Nephron progenitor cell (in vitro differentiated cells): ENCODE results near the gene NLRC5.

Experiments used
- DNase-seq: peaks from one replicate; pipeline ENCODE4 v3.0.0; 2021
- H3K27ac Mint-ChIP-seq: 2 replicates; pipeline ENCODE4 v1.8.0; 2021; ENCODE audit warnings: mild to moderate bottlenecking, moderate library complexity, mixed read lengths
- H3K27me3 Mint-ChIP-seq: 2 replicates; pipeline ENCODE4 v1.8.0; 2021; ENCODE audit warnings: mild to moderate bottlenecking, low read depth, mixed read lengths; ENCODE audit not compliant: poor library complexity
- H3K36me3 Mint-ChIP-seq: 2 replicates; pipeline ENCODE4 v1.8.0; 2021; ENCODE audit warnings: low read depth, mixed read lengths
- H3K4me1 Mint-ChIP-seq: 2 replicates; pipeline ENCODE4 v1.8.0; 2021; ENCODE audit warnings: mixed read lengths
- H3K4me3 Mint-ChIP-seq: 2 replicates; pipeline ENCODE4 v1.8.0; 2021; ENCODE audit warnings: mild to moderate bottlenecking, moderate library complexity, mixed read lengths
- H3K9me3 Mint-ChIP-seq: 2 replicates; pipeline ENCODE4 v1.8.0; 2021; ENCODE audit warnings: mild to moderate bottlenecking, moderate library complexity, mixed read lengths
- TF ChIP-seq, protein P1 (sequence below): fragments of 200-600 bp; sonication (generic); IDR thresholded peaks from 2 replicates; pipeline ENCODE4 v1.5.0; 2021; ENCODE audit warnings: antibody characterized with exemption

The NLRC5 gene

DNA sequence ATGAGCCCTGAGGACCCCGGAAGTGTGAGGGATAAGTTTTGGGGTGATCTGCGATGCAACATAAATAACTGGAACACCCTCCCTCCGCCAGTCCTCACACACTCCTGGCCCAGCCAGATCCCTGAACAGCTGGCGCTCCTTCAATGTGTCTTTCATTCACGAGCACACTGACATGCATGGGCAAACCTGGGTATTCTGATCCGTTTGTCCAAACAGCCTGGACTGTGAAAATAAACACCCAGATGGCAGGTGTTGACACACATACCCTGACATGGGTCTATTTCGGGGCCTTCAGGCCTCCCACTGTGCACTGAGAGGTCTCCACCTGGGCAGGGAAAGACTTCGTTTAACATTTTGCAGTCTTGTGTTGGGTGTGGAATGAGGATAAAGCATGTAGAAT lies 100.0 kb downstream of the NLRC5 start:
- peaks cover 40% of the 10 kb centered on the region for H3K27me3 Mint-ChIP-seq
- H3K4me3 Mint-ChIP-seq = no peak overlapping the region

DNA sequence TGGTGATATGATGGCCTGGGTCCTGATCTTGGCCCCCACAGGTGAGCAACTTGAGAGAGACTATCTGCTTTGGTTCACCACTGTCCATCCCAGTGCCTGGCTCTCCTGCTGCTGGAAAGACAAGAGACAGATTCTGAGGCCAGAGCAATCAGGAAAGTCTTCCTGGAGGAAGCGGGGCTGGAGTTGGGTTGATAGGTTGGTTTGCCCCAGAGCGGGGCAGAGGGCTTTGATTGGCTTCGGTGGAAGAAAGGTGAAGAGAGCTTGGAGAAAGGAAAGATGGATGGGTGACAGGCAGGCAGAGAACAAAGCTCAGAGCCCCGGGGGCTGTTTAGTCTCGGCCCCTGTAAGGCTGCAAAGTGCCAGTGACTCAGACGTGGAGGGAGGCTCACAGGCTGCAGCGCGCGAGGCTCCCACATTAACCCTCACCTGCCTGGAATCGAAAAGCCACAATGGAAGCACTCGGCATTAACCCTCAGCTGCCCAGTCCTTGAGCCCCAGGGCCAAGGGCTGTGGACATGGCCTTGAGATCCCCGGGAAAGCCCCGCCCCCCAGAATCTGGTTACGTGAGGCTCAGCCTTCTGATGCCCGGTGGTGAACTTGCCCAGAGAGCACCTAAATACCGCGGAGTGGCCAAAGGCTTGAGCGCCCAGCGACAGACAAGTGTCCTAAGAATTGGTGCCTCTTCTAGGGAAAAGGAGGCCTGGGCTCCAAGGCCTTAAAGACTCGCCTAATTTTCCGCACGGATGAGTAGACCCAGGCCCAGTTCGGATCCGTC lies 102.0 kb downstream of the NLRC5 start:
- Mint-ChIP-seq H3K27me3 (peaks cover 39% of the 10 kb centered on the region), H3K27ac (no peak overlapping the region)

More for the DNA sequence above, 100.0 kb downstream of the NLRC5 start:
- no peak for DNase-seq
- H3K36me3 Mint-ChIP-seq = no peaks in the 10 kb centered on the region
- H3K9me3 Mint-ChIP-seq = no peaks in the 10 kb centered on the region
- H3K27ac Mint-ChIP-seq = no peak overlapping the region
- peaks cover 26% of the 10 kb centered on the region for H3K4me1 Mint-ChIP-seq
- TF ChIP-seq, protein P1, sequence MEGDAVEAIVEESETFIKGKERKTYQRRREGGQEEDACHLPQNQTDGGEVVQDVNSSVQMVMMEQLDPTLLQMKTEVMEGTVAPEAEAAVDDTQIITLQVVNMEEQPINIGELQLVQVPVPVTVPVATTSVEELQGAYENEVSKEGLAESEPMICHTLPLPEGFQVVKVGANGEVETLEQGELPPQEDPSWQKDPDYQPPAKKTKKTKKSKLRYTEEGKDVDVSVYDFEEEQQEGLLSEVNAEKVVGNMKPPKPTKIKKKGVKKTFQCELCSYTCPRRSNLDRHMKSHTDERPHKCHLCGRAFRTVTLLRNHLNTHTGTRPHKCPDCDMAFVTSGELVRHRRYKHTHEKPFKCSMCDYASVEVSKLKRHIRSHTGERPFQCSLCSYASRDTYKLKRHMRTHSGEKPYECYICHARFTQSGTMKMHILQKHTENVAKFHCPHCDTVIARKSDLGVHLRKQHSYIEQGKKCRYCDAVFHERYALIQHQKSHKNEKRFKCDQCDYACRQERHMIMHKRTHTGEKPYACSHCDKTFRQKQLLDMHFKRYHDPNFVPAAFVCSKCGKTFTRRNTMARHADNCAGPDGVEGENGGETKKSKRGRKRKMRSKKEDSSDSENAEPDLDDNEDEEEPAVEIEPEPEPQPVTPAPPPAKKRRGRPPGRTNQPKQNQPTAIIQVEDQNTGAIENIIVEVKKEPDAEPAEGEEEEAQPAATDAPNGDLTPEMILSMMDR = no peak

DNA sequence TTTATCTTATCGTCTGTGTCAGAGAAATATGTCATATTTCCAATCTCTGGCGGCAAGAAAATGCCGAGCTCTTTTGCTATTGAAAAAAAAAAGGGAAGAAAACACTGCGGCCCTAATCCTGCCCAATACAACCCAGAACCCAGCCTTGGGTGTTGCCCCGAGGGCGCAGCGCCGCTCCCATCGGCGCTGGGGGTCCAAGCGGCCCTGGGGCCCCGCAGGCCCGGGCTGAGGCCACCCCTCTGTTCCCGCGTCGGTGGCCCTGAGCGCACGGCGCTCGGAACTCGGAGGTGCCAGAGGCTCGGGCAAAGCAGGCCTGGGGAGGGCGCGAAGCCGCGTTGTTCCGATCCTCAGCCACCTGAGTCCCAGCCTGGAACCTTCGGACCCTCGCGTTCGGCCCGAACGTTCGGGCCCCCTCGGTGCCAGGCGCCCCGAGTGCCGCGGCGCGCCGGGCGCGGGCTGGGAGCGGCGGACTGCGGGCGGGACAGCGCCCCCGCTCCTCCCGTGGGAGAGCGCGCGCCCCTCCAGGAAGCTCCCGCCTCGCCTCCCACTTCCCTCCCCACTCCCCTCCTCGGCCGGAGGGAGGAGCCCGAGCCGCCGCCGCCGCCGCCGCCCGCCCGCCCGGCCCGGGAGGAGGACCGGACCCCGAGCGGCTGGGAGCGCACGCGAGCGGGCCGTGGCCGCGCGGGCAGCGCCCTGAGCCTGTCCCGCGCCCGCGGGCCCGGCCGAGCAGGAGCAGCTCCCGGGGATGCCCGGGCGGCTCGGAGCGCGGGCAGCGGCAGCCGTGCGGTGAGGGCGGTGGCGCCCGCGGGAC lies 102.8 kb downstream of the NLRC5 start, which contains the start of gene CPNE2:
CPNE2 (plus strand) TSS at position 609 of the 811 bp plus-strand sequence. CDS start 18,160 bp downstream, outside the sequence.
- Mint-ChIP-seq H3K9me3 (no peaks in the 10 kb centered on the region), H3K4me3 (peak within 1 kb of the TSS; percentile 86), H3K36me3 (no peaks in the 10 kb centered on the region), H3K27me3 (peaks cover 34% of the 10 kb centered on the region), H3K4me1 (peaks cover 29% of the 10 kb centered on the region), H3K27ac (no peak within 1 kb of the TSS)
- TF ChIP-seq, protein P1 = no peak
- peak; percentile 78 for DNase-seq

More for the DNA sequence above, 102.0 kb downstream of the NLRC5 start:
- no peaks in the 10 kb centered on the region for H3K36me3 Mint-ChIP-seq
- TF ChIP-seq, protein P1 = no peak
- peaks cover 29% of the 10 kb centered on the region for H3K4me1 Mint-ChIP-seq
- H3K9me3 Mint-ChIP-seq = no peaks in the 10 kb centered on the region
- peak overlapping the region; percentile 85 for H3K4me3 Mint-ChIP-seq
- DNase-seq = peak; percentile 62

DNA sequence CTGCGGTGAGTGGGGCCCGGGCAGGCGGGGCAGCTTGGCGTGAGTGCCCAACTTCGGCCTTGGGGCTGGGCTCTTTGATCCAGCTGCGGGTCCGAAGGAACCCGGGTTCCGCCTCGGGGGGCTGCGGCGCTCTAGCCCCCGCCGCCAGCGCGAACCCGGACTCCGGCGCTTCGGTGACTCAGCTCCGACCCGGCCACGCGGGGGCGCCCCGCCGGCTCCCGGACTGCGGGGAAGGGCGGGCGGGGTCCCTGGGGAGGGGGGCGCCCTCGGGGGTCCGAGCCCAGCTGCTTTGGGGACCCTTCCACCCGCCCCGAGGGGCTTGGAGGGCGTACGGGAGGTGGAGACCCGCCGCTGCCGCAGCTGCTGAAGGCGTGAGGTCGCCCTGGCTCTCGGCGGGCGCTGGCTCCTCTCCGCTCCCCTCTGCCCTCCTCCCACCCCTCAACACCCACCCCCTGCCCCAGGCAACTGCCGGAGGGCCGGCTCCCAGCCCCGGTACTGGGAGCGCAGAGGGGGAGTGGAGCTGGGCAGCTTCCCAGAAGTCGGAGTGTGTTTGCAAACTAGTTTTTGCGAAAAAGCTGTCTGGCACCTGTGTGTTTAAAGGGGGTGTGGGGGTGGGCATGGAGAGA lies 103.5 kb downstream of the NLRC5 start:
- Mint-ChIP-seq H3K4me3 (peak overlapping the region; percentile 86), H3K9me3 (no peaks in the 10 kb centered on the region), H3K27ac (no peak overlapping the region), H3K4me1 (peaks cover 34% of the 10 kb centered on the region), H3K27me3 (peaks cover 28% of the 10 kb centered on the region), H3K36me3 (no peaks in the 10 kb centered on the region)
- DNase-seq = peak; percentile 60
- TF ChIP-seq, protein P1 = peak; percentile 52

DNA sequence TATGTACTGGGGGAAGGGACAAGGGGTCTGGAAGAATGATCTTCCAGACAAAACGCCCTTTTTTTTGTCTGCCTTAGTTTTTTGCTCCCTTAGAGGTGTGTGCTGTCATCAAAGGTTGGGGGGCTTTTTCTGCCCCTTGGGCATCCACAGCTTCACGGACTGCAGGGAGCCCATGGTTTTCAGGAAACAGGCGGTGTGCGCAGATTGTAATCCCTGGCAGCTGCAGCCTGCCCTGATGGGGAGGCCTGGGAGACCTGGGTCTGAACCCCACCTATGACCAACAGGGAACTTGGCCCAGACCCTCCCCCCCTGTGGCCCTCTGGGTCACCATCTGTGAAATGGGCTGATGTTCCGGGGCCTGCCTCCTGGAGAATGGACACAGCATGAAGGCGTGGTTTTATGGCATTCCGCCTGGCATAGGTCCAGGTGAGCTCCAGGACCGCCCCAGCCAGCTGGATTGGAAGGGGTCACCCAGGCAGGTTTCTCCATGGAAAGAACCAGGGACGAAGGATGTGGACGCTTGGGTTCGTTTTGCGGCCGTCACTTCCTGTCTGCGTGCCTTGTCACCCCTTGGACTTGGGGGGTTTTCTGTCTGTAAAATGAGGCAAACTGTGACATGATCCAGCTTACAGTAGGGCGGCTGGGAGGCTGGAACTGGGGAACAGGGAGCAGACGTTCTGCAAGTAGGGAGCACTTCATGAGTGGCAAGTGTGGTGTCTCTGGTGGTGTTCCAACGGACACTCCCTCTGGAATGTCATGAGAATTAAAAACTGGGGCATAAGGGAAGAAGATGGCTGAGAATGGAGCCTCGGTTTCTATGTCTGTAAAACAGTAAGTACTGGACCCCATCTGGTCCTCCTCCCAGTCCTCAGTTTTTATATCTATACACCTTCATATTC lies 104.6 kb downstream of the NLRC5 start:
- H3K4me3 Mint-ChIP-seq = peak overlapping the region; percentile 86
- peaks cover 26% of the 10 kb centered on the region for H3K27me3 Mint-ChIP-seq
- H3K4me1 Mint-ChIP-seq = peaks cover 44% of the 10 kb centered on the region
- TF ChIP-seq, protein P1 = no peak
- no peak for DNase-seq
- H3K9me3 Mint-ChIP-seq = no peaks in the 10 kb centered on the region
- peak overlapping the region; percentile 54 for H3K27ac Mint-ChIP-seq
- no peaks in the 10 kb centered on the region for H3K36me3 Mint-ChIP-seq
